ENCODE measurements around the gene FBN3. TPM values are rescaled to one million over a fixed set of nuclear protein-coding genes. Genes with fewer than 3 reads are reported as not detected.

Gene FBN3
- total RNA-seq, 4 donors from 2014 or later, result 0.06 to 32.8 TPM; not detected in 2

GRCh38 chr19:8097681-8098567 is 51.5 kb downstream of the FBN3 start:
- no peak for DNase-seq
- no peaks in the 10 kb centered on the region for H3K36me3 ChIP-seq
- H3K27me3 ChIP-seq, result no peaks in the 10 kb centered on the region
- TF ChIP-seq, protein P1, sequence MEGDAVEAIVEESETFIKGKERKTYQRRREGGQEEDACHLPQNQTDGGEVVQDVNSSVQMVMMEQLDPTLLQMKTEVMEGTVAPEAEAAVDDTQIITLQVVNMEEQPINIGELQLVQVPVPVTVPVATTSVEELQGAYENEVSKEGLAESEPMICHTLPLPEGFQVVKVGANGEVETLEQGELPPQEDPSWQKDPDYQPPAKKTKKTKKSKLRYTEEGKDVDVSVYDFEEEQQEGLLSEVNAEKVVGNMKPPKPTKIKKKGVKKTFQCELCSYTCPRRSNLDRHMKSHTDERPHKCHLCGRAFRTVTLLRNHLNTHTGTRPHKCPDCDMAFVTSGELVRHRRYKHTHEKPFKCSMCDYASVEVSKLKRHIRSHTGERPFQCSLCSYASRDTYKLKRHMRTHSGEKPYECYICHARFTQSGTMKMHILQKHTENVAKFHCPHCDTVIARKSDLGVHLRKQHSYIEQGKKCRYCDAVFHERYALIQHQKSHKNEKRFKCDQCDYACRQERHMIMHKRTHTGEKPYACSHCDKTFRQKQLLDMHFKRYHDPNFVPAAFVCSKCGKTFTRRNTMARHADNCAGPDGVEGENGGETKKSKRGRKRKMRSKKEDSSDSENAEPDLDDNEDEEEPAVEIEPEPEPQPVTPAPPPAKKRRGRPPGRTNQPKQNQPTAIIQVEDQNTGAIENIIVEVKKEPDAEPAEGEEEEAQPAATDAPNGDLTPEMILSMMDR (IDR thresholded peaks at IDR 0.05), result no peak
- TF ChIP-seq POLR2A (IDR thresholded peaks at IDR 0.05), result no peak
- H3K27ac ChIP-seq, result no peak overlapping the region
- intact Hi-C loops (cut with DNase I; ENCODE audit: low total_unique reads), result no loop called here
- H3K9me3 ChIP-seq, result peaks cover 0 to 21% of the 10 kb centered on the region in 2 donors
- H3K4me1 ChIP-seq, result no peaks in the 10 kb centered on the region
- H3K4me3 ChIP-seq, result no peak overlapping the region

DNA sequence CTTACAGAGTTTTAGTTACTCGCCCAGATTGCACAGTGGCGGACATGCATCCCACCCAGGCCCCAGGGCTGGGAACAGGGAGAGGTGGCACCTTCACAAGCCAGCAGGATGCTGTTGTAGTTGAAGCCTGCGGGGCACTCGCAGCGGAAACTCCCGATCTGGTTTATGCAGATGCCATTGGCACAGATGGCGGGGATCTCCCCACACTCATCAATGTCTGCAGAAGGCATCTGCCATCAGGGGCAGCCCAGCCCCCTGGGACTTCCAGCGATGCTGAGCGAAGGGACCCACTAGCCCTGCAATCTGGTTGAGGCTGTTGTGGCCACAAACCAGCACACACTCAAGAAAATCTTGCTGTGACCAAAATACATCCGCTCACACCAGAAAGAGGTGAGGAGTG is 52.2 kb downstream of the FBN3 start:
- intact Hi-C loops (cut with DNase I; ENCODE audit: low total_unique reads), result no loop called here

GRCh38 chr19:8096071-8096470 is 53.3 kb downstream of the FBN3 start:
- no peaks in the 10 kb centered on the region for H3K36me3 ChIP-seq
- no peaks in the 10 kb centered on the region for H3K4me1 ChIP-seq
- H3K27me3 ChIP-seq, result no peaks in the 10 kb centered on the region
- H3K9me3 ChIP-seq, result peaks cover 0 to 21% of the 10 kb centered on the region in 2 donors
- DNase-seq, result no peak
- no peak overlapping the region for H3K4me3 ChIP-seq
- no peak for TF ChIP-seq POLR2A (IDR thresholded peaks at IDR 0.05)
- TF ChIP-seq, protein P1 (IDR thresholded peaks at IDR 0.05), result no peak
- H3K27ac ChIP-seq, result no peak overlapping the region
- intact Hi-C loops (cut with DNase I; ENCODE audit: low total_unique reads), result no loop called here

More for the DNA sequence above, 52.2 kb downstream of the FBN3 start:
- no peaks in the 10 kb centered on the region for H3K4me1 ChIP-seq
- no peak for TF ChIP-seq POLR2A (IDR thresholded peaks at IDR 0.05)
- TF ChIP-seq, protein P1 (IDR thresholded peaks at IDR 0.05), result no peak
- H3K9me3 ChIP-seq, result peaks cover 0 to 21% of the 10 kb centered on the region in 2 donors
- H3K4me3 ChIP-seq, result no peak overlapping the region
- no peak overlapping the region for H3K27ac ChIP-seq
- H3K36me3 ChIP-seq, result no peaks in the 10 kb centered on the region
- H3K27me3 ChIP-seq, result no peaks in the 10 kb centered on the region
- DNase-seq, result no peak

DNA sequence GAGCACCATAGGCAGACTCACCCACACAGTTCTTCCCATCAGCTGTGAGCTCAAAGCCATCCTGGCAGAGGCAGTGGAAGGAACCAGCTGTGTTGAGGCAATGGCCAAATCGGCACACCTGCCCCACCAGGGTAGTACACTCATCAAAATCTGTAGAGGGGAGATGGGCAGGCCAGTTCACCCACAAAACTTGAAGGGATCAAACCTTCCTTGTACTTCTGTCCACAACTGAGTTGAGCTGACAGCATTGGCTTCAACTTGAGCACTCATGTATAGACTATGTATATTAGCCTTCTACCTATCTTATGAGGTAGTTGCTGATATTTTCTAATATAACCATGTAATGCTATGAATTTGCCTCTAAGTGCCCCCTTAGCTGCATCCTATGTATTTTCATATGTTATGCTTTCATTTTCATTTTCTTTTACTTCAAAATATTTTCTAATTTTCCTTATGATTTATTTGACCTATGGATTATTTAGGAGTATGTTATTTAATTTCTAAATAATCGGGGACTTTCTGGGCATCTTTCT is 54.0 kb downstream of the FBN3 start:
- intact Hi-C loops (cut with DNase I; ENCODE audit: low total_unique reads), result no loop called here
- peaks cover 0 to 21% of the 10 kb centered on the region in 2 donors for H3K9me3 ChIP-seq
- no peak overlapping the region for H3K27ac ChIP-seq
- H3K36me3 ChIP-seq, result no peaks in the 10 kb centered on the region
- H3K4me1 ChIP-seq, result no peaks in the 10 kb centered on the region
- no peak for DNase-seq
- TF ChIP-seq, protein P1 (IDR thresholded peaks at IDR 0.05), result no peak
- no peak for TF ChIP-seq POLR2A (IDR thresholded peaks at IDR 0.05)
- no peak overlapping the region for H3K4me3 ChIP-seq
- H3K27me3 ChIP-seq, result no peaks in the 10 kb centered on the region

DNA sequence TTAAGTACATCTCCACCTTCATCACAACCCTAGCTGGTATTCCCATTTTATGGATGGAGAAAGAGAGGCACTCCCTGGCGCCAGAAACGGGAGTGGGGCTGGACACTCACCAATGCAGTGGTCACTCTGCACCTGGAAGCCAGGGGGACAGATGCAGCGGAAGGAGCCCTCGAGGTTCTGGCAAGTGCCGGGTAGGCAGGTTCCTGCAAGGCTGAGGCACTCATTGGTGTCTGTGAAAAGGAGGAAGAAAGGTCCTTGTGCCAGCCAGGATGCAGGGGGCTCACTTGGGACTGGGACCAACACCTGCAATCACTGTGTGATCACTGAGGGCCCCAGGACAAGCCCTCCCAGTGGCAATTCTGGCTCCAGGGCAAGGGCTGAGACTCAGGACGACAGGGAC is 55.1 kb downstream of the FBN3 start:
- no peaks in the 10 kb centered on the region for H3K36me3 ChIP-seq
- no peaks in the 10 kb centered on the region for H3K27me3 ChIP-seq
- DNase-seq, result no peak
- no peaks in the 10 kb centered on the region for H3K4me1 ChIP-seq
- TF ChIP-seq, protein P1 (IDR thresholded peaks at IDR 0.05), result no peak
- no peak for TF ChIP-seq POLR2A (IDR thresholded peaks at IDR 0.05)
- no peak overlapping the region for H3K4me3 ChIP-seq
- no peak overlapping the region for H3K27ac ChIP-seq
- H3K9me3 ChIP-seq, result peaks cover 0 to 21% of the 10 kb centered on the region in 2 donors
- intact Hi-C loops (cut with DNase I; ENCODE audit: low total_unique reads), result no loop called here
